ELF-1 (cell line): Measurements from ENCODE around the gene TULP3.

Experiments used
- DNase-seq: peaks from one replicate; pipeline ENCODE4 v3.0.0-alpha.2; 2016; ENCODE audit warnings: low read depth, low spot score

The TULP3 gene

GRCh38 chr12:2877047-2877952 lies 13.4 kb upstream of the TULP3 start, which contains the start of the genes FOXM1 and RHNO1:
Gene FOXM1, minus strand, starts transcription at chr12:2877174. Its CDS starts 2,696 bp downstream, at chr12:2874478.
Gene RHNO1, plus strand, starts transcription at chr12:2877223. Its CDS starts 8,144 bp downstream, at chr12:2885367.
- DNase-seq = peak; percentile 93

GRCh38 chr12:2877953-2878732 lies 12.5 kb upstream of the TULP3 start:
- DNase-seq = peak; percentile 59

GRCh38 chr12:2879853-2880252 lies 10.8 kb upstream of the TULP3 start:
- no peak for DNase-seq

GRCh38 chr12:2884810-2885209 lies 5.9 kb upstream of the TULP3 start:
- no peak for DNase-seq

- no peak for DNase-seq
Measured at GRCh38 chr12:2886768-2887450, 3.8 kb upstream of the TULP3 start.

- DNase-seq = no peak
Measured at GRCh38 chr12:2890001-2890387, 697 bp upstream of the TULP3 start.

- peak; percentile 62 for DNase-seq
Measured at GRCh38 chr12:2891240-2892053, 756 bp downstream of the TULP3 start.

- DNase-seq = no peak
Measured at GRCh38 chr12:2892246-2892645, 1.6 kb downstream of the TULP3 start.

GRCh38 chr12:2893007-2893406 lies 2.3 kb downstream of the TULP3 start:
- DNase-seq = peak; percentile 19

GRCh38 chr12:2895051-2895451 lies 4.4 kb downstream of the TULP3 start:
- no peak for DNase-seq

GRCh38 chr12:2895511-2895910 lies 4.8 kb downstream of the TULP3 start:
- DNase-seq = no peak

- no peak for DNase-seq
Measured at GRCh38 chr12:2897418-2897817, 6.7 kb downstream of the TULP3 start.

GRCh38 chr12:2900642-2901041 lies 10.0 kb downstream of the TULP3 start:
- no peak for DNase-seq

- DNase-seq = no peak
Measured at GRCh38 chr12:2902272-2902880, 11.7 kb downstream of the TULP3 start.

GRCh38 chr12:2904260-2904659 lies 13.6 kb downstream of the TULP3 start:
- DNase-seq = no peak

GRCh38 chr12:2912216-2912575 lies 21.5 kb downstream of the TULP3 start:
- DNase-seq = no peak

GRCh38 chr12:2919249-2919648 lies 28.6 kb downstream of the TULP3 start:
- no peak for DNase-seq

- no peak for DNase-seq
Measured at GRCh38 chr12:2922329-2922728, 31.6 kb downstream of the TULP3 start.

- no peak for DNase-seq
Measured at GRCh38 chr12:2923057-2923456, 32.4 kb downstream of the TULP3 start.

GRCh38 chr12:2924019-2924418 lies 33.3 kb downstream of the TULP3 start:
- no peak for DNase-seq
